AG10803 (cell line): Measurements from ENCODE around the gene MID2.
"Not testable (repeated sequence)": the region's sequence is repeated elsewhere in the genome, so short reads cannot be mapped to it uniquely, and the experiment has no call there.

Experiments used
- DNase-seq: peaks from one replicate; pipeline ENCODE4 v3.0.0; 2010; ENCODE audit warnings: low read depth
- H3K4me3 ChIP-seq: 2 replicates; pipeline ENCODE4 v1.5.1; 2011; ENCODE audit warnings: mild to moderate bottlenecking, low read length, control low read depth
- TF ChIP-seq, protein P1 (sequence below): conservative IDR thresholded peaks from 2 replicates; pipeline ENCODE4 v1.5.1; 2011; ENCODE audit warnings: mild to moderate bottlenecking, low read length, control low read depth, inconsistent platforms

The MID2 gene

DNA sequence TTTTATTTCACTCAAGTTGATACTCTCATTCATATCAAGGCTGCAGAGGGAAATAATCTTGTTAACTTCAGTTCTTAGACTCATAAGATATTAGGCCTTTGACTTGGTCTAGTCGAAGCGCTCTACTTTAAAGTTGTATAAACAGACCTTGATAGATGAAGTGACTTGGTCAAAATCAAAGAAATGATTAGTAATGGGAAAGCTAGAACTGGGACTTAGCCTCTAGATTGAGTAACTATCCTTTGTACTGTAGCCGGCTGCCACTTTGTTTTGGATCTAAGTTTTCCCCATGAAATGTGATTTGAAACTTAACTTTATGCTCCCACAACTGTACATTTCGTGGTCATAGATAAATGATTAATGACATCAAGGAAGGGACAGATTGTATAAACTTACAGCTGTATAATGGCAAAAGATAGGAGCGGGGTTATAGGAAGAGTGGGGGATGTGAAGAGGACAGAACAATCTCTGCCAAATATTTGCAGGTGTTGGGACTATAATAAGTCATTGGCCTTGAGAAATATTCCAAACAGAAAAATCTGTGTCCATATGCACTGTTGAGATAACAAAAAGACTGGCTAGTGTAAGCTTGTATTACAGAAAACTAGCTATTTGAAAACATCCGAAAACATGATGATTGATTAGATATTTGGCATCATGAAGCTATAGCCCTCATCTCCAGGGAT is 17.2 kb downstream of the MID2 start:
- TF ChIP-seq, protein P1, sequence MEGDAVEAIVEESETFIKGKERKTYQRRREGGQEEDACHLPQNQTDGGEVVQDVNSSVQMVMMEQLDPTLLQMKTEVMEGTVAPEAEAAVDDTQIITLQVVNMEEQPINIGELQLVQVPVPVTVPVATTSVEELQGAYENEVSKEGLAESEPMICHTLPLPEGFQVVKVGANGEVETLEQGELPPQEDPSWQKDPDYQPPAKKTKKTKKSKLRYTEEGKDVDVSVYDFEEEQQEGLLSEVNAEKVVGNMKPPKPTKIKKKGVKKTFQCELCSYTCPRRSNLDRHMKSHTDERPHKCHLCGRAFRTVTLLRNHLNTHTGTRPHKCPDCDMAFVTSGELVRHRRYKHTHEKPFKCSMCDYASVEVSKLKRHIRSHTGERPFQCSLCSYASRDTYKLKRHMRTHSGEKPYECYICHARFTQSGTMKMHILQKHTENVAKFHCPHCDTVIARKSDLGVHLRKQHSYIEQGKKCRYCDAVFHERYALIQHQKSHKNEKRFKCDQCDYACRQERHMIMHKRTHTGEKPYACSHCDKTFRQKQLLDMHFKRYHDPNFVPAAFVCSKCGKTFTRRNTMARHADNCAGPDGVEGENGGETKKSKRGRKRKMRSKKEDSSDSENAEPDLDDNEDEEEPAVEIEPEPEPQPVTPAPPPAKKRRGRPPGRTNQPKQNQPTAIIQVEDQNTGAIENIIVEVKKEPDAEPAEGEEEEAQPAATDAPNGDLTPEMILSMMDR = no peak
- H3K4me3 ChIP-seq = no peak overlapping the region
- DNase-seq = no peak

DNA sequence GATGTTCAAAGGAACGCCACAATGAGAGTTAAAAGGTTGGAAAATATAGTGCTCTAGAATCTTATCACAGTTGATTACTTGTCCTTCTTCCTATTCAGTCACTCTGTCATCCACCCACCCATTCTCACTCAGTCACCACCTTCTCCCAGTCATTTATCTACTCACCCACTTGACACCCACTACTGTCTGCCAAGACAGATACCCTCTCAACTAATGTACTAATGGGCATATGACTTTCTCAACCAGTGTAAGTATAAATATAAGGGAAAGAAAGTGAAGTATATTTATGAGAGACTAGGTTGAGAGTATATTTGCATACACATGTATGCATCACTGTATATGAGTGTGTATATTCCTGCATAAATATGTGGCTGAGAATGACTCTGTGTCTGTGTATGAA is 20.0 kb downstream of the MID2 start:
- no peak for DNase-seq
- TF ChIP-seq, protein P1 = no peak
- H3K4me3 ChIP-seq = no peak overlapping the region

DNA sequence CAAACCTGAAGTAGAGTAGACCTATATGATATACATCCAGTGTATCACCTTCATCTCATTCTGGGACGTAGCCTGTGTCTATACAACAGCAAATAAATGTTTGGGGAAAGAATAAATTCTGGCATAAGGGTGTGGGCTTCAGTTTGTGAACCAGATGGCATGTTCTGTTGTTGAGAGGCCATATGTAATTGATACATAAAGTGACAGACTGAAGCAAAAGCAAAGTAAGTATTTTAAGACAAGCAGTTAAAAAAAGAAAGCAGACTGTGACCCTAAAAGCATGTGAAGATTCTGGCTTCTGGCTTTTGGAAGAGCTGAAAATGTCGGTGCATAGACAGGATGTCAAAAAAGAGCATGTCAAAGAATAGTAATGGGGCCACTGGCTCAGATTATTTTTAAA is 22.9 kb downstream of the MID2 start:
- no peak for DNase-seq
- no peak overlapping the region for H3K4me3 ChIP-seq

DNA sequence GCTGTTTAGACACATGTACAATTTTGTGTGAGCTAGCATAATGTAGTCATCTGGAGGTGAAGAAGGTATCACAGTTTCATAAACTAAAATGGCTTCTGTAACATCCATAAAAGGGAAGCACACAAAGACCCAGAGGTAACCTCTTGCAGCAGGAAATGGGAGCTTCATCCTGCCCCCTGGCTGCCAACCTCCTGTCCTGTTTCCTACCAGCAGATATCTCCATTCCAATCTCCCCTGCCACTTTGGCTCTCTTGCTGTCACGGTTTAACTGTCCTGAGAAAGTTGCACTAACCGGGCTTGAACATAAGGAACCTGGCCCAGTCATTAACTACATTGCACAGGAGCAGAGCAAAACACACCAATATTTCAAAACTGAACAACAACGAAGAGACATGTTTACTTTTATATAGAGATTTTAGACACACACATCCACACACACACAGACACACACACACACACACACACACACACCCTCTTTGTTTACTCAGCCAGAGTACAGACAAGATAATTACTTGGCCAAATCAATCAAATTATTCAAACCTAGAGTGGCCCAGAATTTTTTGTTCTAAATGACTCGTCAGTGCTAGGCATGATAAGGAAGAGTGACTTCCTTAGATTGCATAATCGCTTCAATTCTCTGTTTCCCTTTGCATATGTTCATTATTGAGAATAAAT is 24.2 kb downstream of the MID2 start:
- DNase-seq = peak; percentile 8
- no peak overlapping the region for H3K4me3 ChIP-seq
- TF ChIP-seq, protein P1 = 0 out of 2 replicates have a peak, but pooled peaks have one; percentile 15

More for the DNA sequence above, 22.9 kb downstream of the MID2 start:
- TF ChIP-seq, protein P1 = no peak

DNA sequence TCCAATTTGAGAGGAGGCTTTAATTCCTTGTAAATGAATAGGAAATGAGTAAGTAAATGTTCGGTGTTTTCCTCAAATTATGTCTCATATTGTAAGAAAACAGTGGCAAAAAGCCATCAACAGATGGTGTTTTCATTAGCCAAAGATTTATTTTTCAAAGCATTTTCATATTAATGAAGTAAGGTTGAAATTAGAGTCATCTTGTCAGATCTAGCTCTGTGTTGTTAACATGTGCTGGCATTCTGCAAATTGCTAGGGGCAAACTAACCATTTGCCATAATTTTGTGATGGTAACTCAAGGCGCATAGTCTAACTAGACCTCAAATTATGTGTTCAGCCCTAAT is 24.7 kb downstream of the MID2 start:
- TF ChIP-seq, protein P1 = no peak
- DNase-seq = no peak
- H3K4me3 ChIP-seq = no peak overlapping the region

DNA sequence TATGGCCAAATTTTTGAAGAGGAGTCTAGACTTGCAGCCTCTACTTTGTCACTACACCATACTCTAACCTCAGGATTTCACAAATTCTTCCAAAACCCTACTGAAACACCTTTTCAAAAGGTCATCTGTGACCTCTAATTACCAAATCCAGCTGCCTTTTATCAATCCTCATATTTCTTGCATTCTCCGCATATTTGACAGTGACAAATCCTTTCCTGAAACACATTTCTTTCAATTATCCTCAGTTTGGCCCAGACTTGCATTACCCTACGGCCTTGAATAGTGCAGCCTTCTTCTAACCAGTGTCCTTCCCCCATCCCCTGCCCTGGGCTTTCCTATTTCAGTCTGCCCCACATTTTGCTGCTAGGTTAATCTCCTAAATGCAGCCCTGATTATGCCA is 25.5 kb downstream of the MID2 start:
- TF ChIP-seq, protein P1 = no peak

DNA sequence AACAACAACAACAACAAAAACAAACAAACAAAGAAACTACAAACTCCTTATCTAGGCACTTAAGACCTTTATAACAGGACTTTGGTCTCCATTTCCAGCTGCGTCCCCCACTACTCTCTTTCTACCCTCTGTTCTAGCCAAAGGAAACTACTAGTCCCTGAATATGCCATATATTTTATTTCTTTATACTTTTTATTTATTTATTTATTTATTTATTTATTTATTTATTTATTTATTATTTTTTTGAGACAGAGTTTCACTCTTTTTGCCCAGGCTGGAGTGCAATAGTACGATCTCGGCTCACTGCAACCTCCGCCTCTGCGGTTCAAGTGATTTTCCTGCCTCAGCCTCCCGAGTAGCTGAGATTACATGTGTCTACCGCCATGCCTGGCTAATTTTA is 26.0 kb downstream of the MID2 start:
- not testable (repeated sequence) for H3K4me3 ChIP-seq, DNase-seq

More for the DNA sequence above, 25.5 kb downstream of the MID2 start:
- no peak overlapping the region for H3K4me3 ChIP-seq
- peak; percentile 53 for DNase-seq
